A549 (cell line): ENCODE data around the gene EIF3A. TPM values are rescaled to one million over a fixed set of nuclear protein-coding genes. Genes with fewer than 3 reads are reported as not detected.

Experiments
- ATAC-seq, 2 experiments: fragments of 200-7000 bp in 1 of 2; fragments of >200 bp in 1 of 2; cut with Nextera tagmentation in 1 of 2; cut with Tn5 transposase in 1 of 2; 3 replicates each; pipeline versions ENCODE4 v1.8.0 to v1.9.1; 2018 to 2020; ENCODE audit warnings: mild to moderate bottlenecking in 1 of 2, moderate library complexity in 1 of 2
- CTCF ChIA-PET: fragments of 300-600 bp; sonication (Branson Sonifier 250); formaldehyde crosslinking; extraction: SDS; loops from one replicate; lab custom pipeline; 2021; ENCODE audit warnings: antibody characterized with exemption, inconsistent platforms; lab: Yijun Ruan, JAX
- POLR2A ChIA-PET: fragments of 350-600 bp; formaldehyde crosslinking; extraction: SDS; loops from one replicate; lab custom pipeline; 2021; ENCODE audit warnings: antibody characterized with exemption, inconsistent platforms; lab: Yijun Ruan, JAX
- DNase-seq, 2 experiments: peaks; one replicate each; pipeline versions ENCODE4 v3.0.0 to v3.0.0-alpha.2; 2011 to 2016; ENCODE audit warnings: low read depth in 1 of 2, low spot score in 1 of 2
- FAIRE-seq: peaks from 2 replicates; lab custom pipeline; 2011; peaks lifted over from hg19 to GRCh38; lab: Jason Lieb, UNC
- H3K27ac ChIP-seq, 2 experiments: fragments of >200 bp; sonication (Bioruptor Twin); formaldehyde crosslinking; 3 replicates each; pipeline ENCODE4 v1.5.1; 2016 to 2017
- H3K4me1 ChIP-seq: fragments of >200 bp; sonication (Bioruptor Twin); formaldehyde crosslinking; 3 replicates; pipeline ENCODE4 v1.6.1; 2016
- H3K4me2 ChIP-seq: fragments of >200 bp; sonication (Bioruptor Twin); formaldehyde crosslinking; 3 replicates; pipeline ENCODE4 v1.6.1; 2016
- H3K4me3 ChIP-seq: fragments of >200 bp; sonication (Bioruptor Twin); formaldehyde crosslinking; 3 replicates; pipeline ENCODE4 v1.5.1; 2016
- H3K9me3 ChIP-seq: fragments of >200 bp; sonication (Bioruptor Twin); formaldehyde crosslinking; 3 replicates; pipeline ENCODE4 v1.6.1; 2016
- BHLHE40 ChIP-seq: IDR thresholded peaks from 2 replicates; pipeline ENCODE4 v1.6.1; 2012; ENCODE audit warnings: low read depth, low read length, inconsistent platforms
- EHF ChIP-seq: fragments of 250-450 bp; sonication (Bioruptor Pico); IDR thresholded peaks from 2 replicates; pipeline ENCODE4 v1.5.0; 2020; ENCODE audit warnings: mild to moderate bottlenecking
- FOSL2 ChIP-seq, 2 experiments: fragments of 450-650 bp in 1 of 2; fragments of >200 bp in 1 of 2; sonication (Bioruptor Twin) in 1 of 2; formaldehyde crosslinking; IDR thresholded peaks; 2 replicates each; pipeline versions ENCODE4 v1.5.0 to v1.6.1; 2016 to 2020; ENCODE audit warnings: mild to moderate bottlenecking in 1 of 2, moderate library complexity in 1 of 2
- GATA3 ChIP-seq: IDR thresholded peaks from 2 replicates; pipeline ENCODE4 v1.6.1; 2012; ENCODE audit warnings: borderline replicate concordance
- HOXA7 ChIP-seq: fragments of 250-450 bp; sonication (Bioruptor Pico); IDR thresholded peaks from 2 replicates; pipeline ENCODE4 v1.5.0; 2020; ENCODE audit warnings: mild to moderate bottlenecking, moderate library complexity
- HOXB5 ChIP-seq: fragments of 250-450 bp; sonication (Bioruptor Pico); IDR thresholded peaks from 2 replicates; pipeline ENCODE4 v1.5.0; 2020; ENCODE audit warnings: mild to moderate bottlenecking, moderate library complexity
- JUN ChIP-seq, 2 experiments: fragments of >200 bp; sonication (Bioruptor Twin); formaldehyde crosslinking; IDR thresholded peaks; 2 replicates in 1 of 2; 3 replicates in 1 of 2; pipeline ENCODE4 v1.6.1; 2016 to 2017
- MYC ChIP-seq: IDR thresholded peaks from 2 replicates; pipeline ENCODE4 v1.6.1; 2012; ENCODE audit warnings: mild to moderate bottlenecking, inconsistent platforms, low read length, improper control_type of control experiment, borderline replicate concordance
- NPAS2 ChIP-seq: fragments of 250-450 bp; sonication (Bioruptor Pico); IDR thresholded peaks from 2 replicates; pipeline ENCODE4 v1.8.0; 2022; ENCODE audit warnings: mild to moderate bottlenecking, moderate library complexity, borderline replicate concordance
- POLR2AphosphoS2 ChIP-seq: conservative IDR thresholded peaks from 2 replicates; pipeline ENCODE4 v1.6.1; 2012; ENCODE audit warnings: low read length, improper control_type of control experiment, inconsistent platforms
- RCOR1 ChIP-seq: fragments of 150-350 bp; IDR thresholded peaks from 2 replicates; pipeline ENCODE4 v1.6.1; 2014; ENCODE audit warnings: antibody characterized with exemption, low read length, low read depth
- SREBF2 ChIP-seq: fragments of 450-650 bp; IDR thresholded peaks from 2 replicates; pipeline ENCODE4 v1.6.1; 2014; ENCODE audit warnings: mild to moderate bottlenecking, moderate library complexity
- WGBS: methylation state at CpG from one replicate; pipeline ENCODE4 v1.1.6; 2017; ENCODE audit errors: missing lambda C conversion rate; 5-methylcytosine and 5-hydroxymethylcytosine counted together
- polyA plus RNA-seq, 4 experiments: library from polyadenylated mRNA; depleted of rRNA in 3 of 4; stranded (reverse); fragments of >200 nt; fragmentation: RNase III in 1 of 4; extraction: RNeasy Plus Mini Kit Qiagen cat#74134 plus additional on column Dnase treatment in 1 of 4; gene quantifications; 2 replicates in 3 of 4; 3 replicates in 1 of 4; pipeline ENCODE4 v1.2.3, GENCODE V29; 2011 to 2017
- TF ChIP-seq, protein P1 (sequence below): fragments of 250-450 bp; sonication (Bioruptor Pico); IDR thresholded peaks from 2 replicates; pipeline ENCODE4 v1.5.0; 2020; ENCODE audit warnings: low read depth, mild to moderate bottlenecking, moderate library complexity
- TF ChIP-seq, protein P2 (sequence below): fragments of 250-450 bp; sonication (Bioruptor Pico); IDR thresholded peaks from 2 replicates; pipeline ENCODE4 v1.5.0; 2021; ENCODE audit warnings: mild to moderate bottlenecking, moderate library complexity, borderline replicate concordance
- TF ChIP-seq, protein P3 (sequence below): fragments of >200 bp; sonication (Bioruptor Twin); formaldehyde crosslinking; IDR thresholded peaks from 3 replicates; pipeline ENCODE4 v1.5.1; 2016

The EIF3A gene
- polyA plus RNA-seq, 2 of the 4 experiments (the other 2 are of a cell fraction) = 71.0 to 154 TPM

- peak overlapping the region in 1 of 2 experiments; percentile 28; a peak in 2 of 6 replicates for H3K27ac ChIP-seq
Observed at GRCh38 chr10:119101366-119102098, 20.9 kb upstream of the EIF3A start.

DNA sequence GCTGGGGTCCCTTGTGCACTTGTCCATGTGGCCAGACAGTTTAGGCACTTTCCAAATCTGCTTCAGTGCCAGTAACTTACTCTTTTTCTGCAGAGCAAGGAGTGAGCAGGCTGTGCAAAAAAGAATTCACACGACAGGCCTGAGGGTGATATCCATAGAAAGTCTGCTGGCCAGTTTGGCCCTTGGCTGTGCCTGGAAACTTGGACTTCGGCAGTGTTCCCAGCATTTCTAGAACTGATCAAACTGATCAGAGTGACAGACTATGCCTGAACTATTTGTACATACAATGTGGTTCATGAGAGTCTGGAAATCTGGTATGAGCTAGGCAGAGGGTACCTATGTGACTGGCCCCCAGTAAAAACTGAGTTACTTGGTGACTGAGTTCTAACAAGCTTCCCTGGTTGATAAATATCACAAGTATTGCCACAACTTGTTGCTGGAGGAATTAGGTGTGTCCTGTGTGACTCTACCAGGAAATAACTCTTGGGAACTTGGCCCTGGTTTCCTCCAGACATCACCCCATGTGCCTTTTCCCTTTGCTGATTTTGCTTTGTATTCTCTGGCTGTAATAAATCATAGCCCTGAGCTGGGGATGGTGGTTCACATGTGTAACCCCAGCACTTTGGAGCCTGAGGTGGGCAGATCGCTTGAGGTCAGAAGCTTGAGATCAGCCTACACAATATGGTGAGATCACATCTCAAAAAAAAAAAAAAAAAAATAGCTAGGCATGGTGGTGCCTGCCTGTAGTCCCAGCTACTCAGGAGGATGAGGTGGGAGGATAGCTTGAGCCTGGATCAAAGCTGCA, 20.0 kb upstream of the EIF3A start:
- FAIRE-seq (no peak), ATAC-seq (no peak), DNase-seq (peak in 1 of 2 experiments; percentile 49)
- no peaks in the 10 kb centered on the region for H3K9me3 ChIP-seq
- ChIA-PET CTCF (interaction anchor here (5.7 kb wide), 1 partner anchor 17 kb away, joined by 20 read pairs; no protein-coding TSS in a partner anchor), POLR2A (interaction anchor here (0.5 to 0.7 kb wide), 3 partner anchors 67 to 137 kb away, joined by 3 to 5 read pairs (median 4); no protein-coding TSS in a partner anchor)
- WGBS = 79% methylated on average over 3 of the region's 3 CpGs
- TF ChIP-seq POLR2AphosphoS2 (no peak), FOSL2 (IDR thresholded peaks at IDR 0.05) (no peak), FOSL2 (CRISPR knock-in tag; IDR thresholded peaks at IDR 0.05) (no peak), HOXB5 (CRISPR knock-in tag) (no peak), GATA3 (no peak), BHLHE40 (no peak), MYC (no peak), RCOR1 (no peak), EHF (CRISPR knock-in tag) (no peak), SREBF2 (no peak), JUN (IDR thresholded peaks at IDR 0.05) (no peak), NPAS2 (CRISPR knock-in tag) (no peak), HOXA7 (CRISPR knock-in tag) (no peak)
- TF ChIP-seq, protein P1, sequence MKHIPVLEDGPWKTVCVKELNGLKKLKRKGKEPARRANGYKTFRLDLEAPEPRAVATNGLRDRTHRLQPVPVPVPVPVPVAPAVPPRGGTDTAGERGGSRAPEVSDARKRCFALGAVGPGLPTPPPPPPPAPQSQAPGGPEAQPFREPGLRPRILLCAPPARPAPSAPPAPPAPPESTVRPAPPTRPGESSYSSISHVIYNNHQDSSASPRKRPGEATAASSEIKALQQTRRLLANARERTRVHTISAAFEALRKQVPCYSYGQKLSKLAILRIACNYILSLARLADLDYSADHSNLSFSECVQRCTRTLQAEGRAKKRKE = no peak
- TF ChIP-seq, protein P2, sequence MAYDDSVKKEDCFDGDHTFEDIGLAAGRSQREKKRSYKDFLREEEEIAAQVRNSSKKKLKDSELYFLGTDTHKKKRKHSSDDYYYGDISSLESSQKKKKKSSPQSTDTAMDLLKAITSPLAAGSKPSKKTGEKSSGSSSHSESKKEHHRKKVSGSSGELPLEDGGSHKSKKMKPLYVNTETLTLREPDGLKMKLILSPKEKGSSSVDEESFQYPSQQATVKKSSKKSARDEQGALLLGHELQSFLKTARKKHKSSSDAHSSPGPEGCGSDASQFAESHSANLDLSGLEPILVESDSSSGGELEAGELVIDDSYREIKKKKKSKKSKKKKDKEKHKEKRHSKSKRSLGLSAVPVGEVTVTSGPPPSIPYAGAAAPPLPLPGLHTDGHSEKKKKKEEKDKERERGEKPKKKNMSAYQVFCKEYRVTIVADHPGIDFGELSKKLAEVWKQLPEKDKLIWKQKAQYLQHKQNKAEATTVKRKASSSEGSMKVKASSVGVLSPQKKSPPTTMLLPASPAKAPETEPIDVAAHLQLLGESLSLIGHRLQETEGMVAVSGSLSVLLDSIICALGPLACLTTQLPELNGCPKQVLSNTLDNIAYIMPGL = no peak
- H3K4me1 ChIP-seq = peaks cover 13% of the 10 kb centered on the region; the same call in 2 of the 3 replicates
- no peak overlapping the region; the same call in 2 of the 3 replicates for H3K4me2 ChIP-seq
- no peak overlapping the region for H3K4me3 ChIP-seq
- H3K27ac ChIP-seq = no peak overlapping the region

More at GRCh38 chr10:119101366-119102098, 20.9 kb upstream of the EIF3A start:
- H3K4me2 ChIP-seq = peak overlapping the region; percentile 51
- DNase-seq = no peak
- no peaks in the 10 kb centered on the region for H3K9me3 ChIP-seq
- TF ChIP-seq, protein P3, sequence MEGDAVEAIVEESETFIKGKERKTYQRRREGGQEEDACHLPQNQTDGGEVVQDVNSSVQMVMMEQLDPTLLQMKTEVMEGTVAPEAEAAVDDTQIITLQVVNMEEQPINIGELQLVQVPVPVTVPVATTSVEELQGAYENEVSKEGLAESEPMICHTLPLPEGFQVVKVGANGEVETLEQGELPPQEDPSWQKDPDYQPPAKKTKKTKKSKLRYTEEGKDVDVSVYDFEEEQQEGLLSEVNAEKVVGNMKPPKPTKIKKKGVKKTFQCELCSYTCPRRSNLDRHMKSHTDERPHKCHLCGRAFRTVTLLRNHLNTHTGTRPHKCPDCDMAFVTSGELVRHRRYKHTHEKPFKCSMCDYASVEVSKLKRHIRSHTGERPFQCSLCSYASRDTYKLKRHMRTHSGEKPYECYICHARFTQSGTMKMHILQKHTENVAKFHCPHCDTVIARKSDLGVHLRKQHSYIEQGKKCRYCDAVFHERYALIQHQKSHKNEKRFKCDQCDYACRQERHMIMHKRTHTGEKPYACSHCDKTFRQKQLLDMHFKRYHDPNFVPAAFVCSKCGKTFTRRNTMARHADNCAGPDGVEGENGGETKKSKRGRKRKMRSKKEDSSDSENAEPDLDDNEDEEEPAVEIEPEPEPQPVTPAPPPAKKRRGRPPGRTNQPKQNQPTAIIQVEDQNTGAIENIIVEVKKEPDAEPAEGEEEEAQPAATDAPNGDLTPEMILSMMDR = no peak
- 0 out of 3 replicates have a peak overlapping the region, but pooled peaks have one; percentile 16 for H3K4me3 ChIP-seq
- ChIA-PET POLR2A (interaction anchor here (0.5 to 1.2 kb wide), 3 partner anchors 9 to 88 kb away, joined by 3 to 4 read pairs (median 3); partner anchors contain the start of gene EIF3A), CTCF (interaction anchor here (5.7 kb wide), 1 partner anchor 18 kb away, joined by 20 read pairs; no protein-coding TSS in a partner anchor)
- no peak for ATAC-seq
- no peak for FAIRE-seq
- H3K4me1 ChIP-seq = peaks cover 17% of the 10 kb centered on the region; the same call in 2 of the 3 replicates
- WGBS = 77% methylated on average over 10 of the region's 10 CpGs
